ENCODE data around the gene MUC21.
"Not testable (repeated sequence)": the region's sequence is repeated elsewhere in the genome, so short reads cannot be mapped to it uniquely, and the experiment has no call there.

The MUC21 gene

GRCh38 chr6:31008165-31008564 is 24.6 kb downstream of the MUC21 start:
- 0 out of 2 replicates have a peak overlapping the region, but pooled peaks have one; percentile 0 for H3K27ac ChIP-seq (ENCODE audit: low read depth, low read length)
- H2AFZ ChIP-seq (ENCODE audit: low read length, unreplicated experiment), result no peak overlapping the region

DNA sequence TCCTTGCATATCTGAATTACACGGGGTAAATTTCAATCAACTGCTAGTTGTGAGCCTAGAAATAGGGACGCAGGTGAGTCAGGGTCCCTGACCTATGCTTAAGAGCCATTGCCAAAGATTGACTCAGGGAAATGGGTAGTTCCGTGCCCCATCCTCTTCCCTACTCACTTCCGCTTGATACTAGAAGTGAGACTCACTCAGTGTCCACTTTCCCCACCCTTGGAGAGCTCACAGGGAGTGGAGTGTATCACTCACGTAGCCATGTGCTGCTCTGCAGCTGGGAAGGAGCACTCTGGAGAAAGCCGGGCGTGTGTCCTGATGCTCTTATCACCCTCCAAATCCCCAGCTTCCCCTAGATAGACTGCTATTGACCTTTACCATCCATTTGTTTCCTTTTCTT is 26.2 kb downstream of the MUC21 start:
- Histone ChIP-seq H3K27ac (ENCODE audit: low read depth, low read length) (no peak overlapping the region), H2AFZ (ENCODE audit: low read length, unreplicated experiment) (no peak overlapping the region), H3K27me3 (ENCODE audit: insufficient read depth, low read length) (peaks cover 5% of the 10 kb centered on the region; the same call in 1 of the 2 replicates), H3K4me3 (ENCODE audit: low read depth, low read length) (no peak overlapping the region), H3K79me2 (ENCODE audit: control insufficient read depth, insufficient read depth, low read length, unreplicated experiment) (no peaks in the 10 kb centered on the region), H3K4me1 (ENCODE audit: control insufficient read depth, insufficient read depth, low read length, unreplicated experiment) (peaks cover 18% of the 10 kb centered on the region), H3K36me3 (ENCODE audit: insufficient read depth, low read length) (no peaks in the 10 kb centered on the region)

More at GRCh38 chr6:31008165-31008564, 24.6 kb downstream of the MUC21 start:
- no peaks in the 10 kb centered on the region for H3K27me3 ChIP-seq (ENCODE audit: insufficient read depth, low read length)
- no peaks in the 10 kb centered on the region for H3K79me2 ChIP-seq (ENCODE audit: control insufficient read depth, insufficient read depth, low read length, unreplicated experiment)
- H3K36me3 ChIP-seq (ENCODE audit: insufficient read depth, low read length), result no peaks in the 10 kb centered on the region
- H3K4me3 ChIP-seq (ENCODE audit: low read depth, low read length), result no peak overlapping the region
- H3K4me1 ChIP-seq (ENCODE audit: control insufficient read depth, insufficient read depth, low read length, unreplicated experiment), result peaks cover 18% of the 10 kb centered on the region

GRCh38 chr6:31010393-31011060 is 27.0 kb downstream of the MUC21 start, which contains the start of gene MUC22:
MUC22 (plus strand) TSS chr6:31010474; CDS start chr6:31010707, 233 bp downstream.
- Histone ChIP-seq H3K79me2 (ENCODE audit: control insufficient read depth, insufficient read depth, low read length, unreplicated experiment) (no peaks in the 10 kb centered on the region), H3K36me3 (ENCODE audit: insufficient read depth, low read length) (no peaks in the 10 kb centered on the region), H2AFZ (ENCODE audit: low read length, unreplicated experiment) (no peak within 1 kb of the TSS), H3K27ac (ENCODE audit: low read depth, low read length) (peak within 1 kb of the TSS; percentile 18; the same call in 1 of the 2 replicates), H3K4me3 (ENCODE audit: low read depth, low read length) (no peak within 1 kb of the TSS), H3K27me3 (ENCODE audit: insufficient read depth, low read length) (peaks cover 5% of the 10 kb centered on the region; the same call in 1 of the 2 replicates), H3K4me1 (ENCODE audit: control insufficient read depth, insufficient read depth, low read length, unreplicated experiment) (peaks cover 18% of the 10 kb centered on the region)

- peaks cover 5% of the 10 kb centered on the region; the same call in 1 of the 2 replicates for H3K27me3 ChIP-seq (ENCODE audit: insufficient read depth, low read length)
These were observed 27.6 kb downstream of the MUC21 start for GRCh38 chr6:31011153-31011552.

DNA sequence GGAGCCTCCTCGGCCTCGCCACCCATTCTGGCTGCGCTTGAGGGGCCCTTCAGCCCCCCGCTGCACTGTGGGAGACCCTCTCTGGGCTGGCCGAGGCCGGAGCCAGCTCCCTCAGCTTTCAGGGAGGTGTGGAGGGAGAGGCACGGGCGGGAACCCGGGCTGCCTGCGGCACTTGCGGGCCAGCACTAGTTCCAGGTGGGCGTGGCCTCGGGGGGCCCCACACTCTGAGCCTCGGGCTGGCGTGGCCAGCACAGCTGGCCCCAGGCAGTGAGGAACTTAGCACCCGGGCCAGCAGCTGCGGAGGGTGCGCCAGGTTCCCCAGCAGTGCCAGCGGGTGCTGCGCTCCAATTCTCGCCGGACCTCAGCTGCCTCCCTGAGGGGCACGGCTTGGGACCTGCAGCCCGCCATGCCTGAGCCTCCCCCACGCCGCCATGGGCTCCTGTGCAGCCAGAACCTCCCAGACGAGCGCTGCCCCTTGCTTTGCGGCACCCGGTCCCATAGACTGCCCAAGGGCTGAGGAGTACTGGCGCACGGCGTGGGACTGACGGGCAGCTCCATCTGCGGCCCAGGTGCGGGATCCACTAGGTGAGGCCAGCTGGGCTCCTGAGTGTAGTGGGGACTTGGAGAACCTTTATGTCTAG is 33.3 kb downstream of the MUC21 start:
- H3K4me1 ChIP-seq (ENCODE audit: control insufficient read depth, insufficient read depth, low read length, unreplicated experiment), result no peaks in the 10 kb centered on the region
- H3K4me3 ChIP-seq (ENCODE audit: low read depth, low read length), result no peak overlapping the region
- H3K36me3 ChIP-seq (ENCODE audit: insufficient read depth, low read length), result no peaks in the 10 kb centered on the region
- no peak overlapping the region for H2AFZ ChIP-seq (ENCODE audit: low read length, unreplicated experiment)
- peaks cover 10% of the 10 kb centered on the region; the same call in 1 of the 2 replicates for H3K27me3 ChIP-seq (ENCODE audit: insufficient read depth, low read length)
- no peak overlapping the region for H3K27ac ChIP-seq (ENCODE audit: low read depth, low read length)
- H3K79me2 ChIP-seq (ENCODE audit: control insufficient read depth, insufficient read depth, low read length, unreplicated experiment), result no peaks in the 10 kb centered on the region

More at GRCh38 chr6:31011153-31011552, 27.6 kb downstream of the MUC21 start:
- H3K4me1 ChIP-seq (ENCODE audit: control insufficient read depth, insufficient read depth, low read length, unreplicated experiment), result peaks cover 18% of the 10 kb centered on the region
- no peak overlapping the region for H2AFZ ChIP-seq (ENCODE audit: low read length, unreplicated experiment)
- H3K36me3 ChIP-seq (ENCODE audit: insufficient read depth, low read length), result no peaks in the 10 kb centered on the region
- H3K27ac ChIP-seq (ENCODE audit: low read depth, low read length), result no peak overlapping the region
- H3K79me2 ChIP-seq (ENCODE audit: control insufficient read depth, insufficient read depth, low read length, unreplicated experiment), result no peaks in the 10 kb centered on the region
- no peak overlapping the region for H3K4me3 ChIP-seq (ENCODE audit: low read depth, low read length)

DNA sequence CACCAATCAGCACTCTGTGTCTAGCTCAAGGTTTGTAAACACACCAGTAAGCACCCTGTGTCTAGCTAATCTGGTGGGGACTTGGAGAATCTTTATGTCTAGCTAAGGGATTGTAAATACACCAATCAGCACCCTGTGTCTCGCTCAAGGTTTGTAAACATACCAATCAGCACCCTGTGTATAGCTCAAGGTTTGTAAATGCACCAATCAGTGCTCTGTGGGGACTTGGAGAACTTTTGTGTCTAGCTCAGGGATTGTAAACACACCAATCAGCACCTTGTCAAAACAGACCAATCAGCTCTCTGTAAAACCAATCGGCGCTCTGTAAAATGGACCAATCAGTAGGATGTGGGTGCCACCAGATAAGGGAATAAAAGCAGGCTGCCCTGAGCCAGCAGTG is 33.9 kb downstream of the MUC21 start:
- H3K4me1 ChIP-seq (ENCODE audit: control insufficient read depth, insufficient read depth, low read length, unreplicated experiment); H3K36me3 ChIP-seq (ENCODE audit: insufficient read depth, low read length); H2AFZ ChIP-seq (ENCODE audit: low read length, unreplicated experiment); H3K4me3 ChIP-seq (ENCODE audit: low read depth, low read length); H3K79me2 ChIP-seq (ENCODE audit: control insufficient read depth, insufficient read depth, low read length, unreplicated experiment); H3K27ac ChIP-seq (ENCODE audit: low read depth, low read length): not testable (repeated sequence)
- H3K27me3 ChIP-seq (ENCODE audit: insufficient read depth, low read length), result peaks cover 10% of the 10 kb centered on the region; the same call in 1 of the 2 replicates

DNA sequence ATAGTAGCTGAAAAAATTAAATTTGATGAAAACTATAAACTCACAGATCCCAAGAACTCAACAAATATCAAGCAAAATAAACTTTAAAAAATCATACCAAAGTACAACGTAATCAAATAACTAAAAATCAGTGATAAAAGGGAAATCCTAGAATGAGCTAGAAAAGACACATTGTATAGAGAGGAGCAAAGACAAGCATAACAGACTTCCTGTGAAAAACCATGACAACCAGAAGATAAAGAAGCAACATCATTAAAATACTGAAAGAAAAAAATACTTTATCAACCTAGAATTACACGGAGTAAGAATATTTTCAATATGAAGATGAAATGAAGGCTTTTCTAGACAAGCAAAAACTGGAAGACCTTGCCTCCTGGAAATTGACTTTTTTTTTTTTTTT is 36.5 kb downstream of the MUC21 start:
- Histone ChIP-seq H3K4me3 (ENCODE audit: low read depth, low read length) (no peak overlapping the region), H3K36me3 (ENCODE audit: insufficient read depth, low read length) (no peaks in the 10 kb centered on the region), H3K27me3 (ENCODE audit: insufficient read depth, low read length) (peaks cover 11% of the 10 kb centered on the region; the same call in 1 of the 2 replicates), H3K27ac (ENCODE audit: low read depth, low read length) (no peak overlapping the region), H3K4me1 (ENCODE audit: control insufficient read depth, insufficient read depth, low read length, unreplicated experiment) (no peaks in the 10 kb centered on the region), H3K79me2 (ENCODE audit: control insufficient read depth, insufficient read depth, low read length, unreplicated experiment) (no peaks in the 10 kb centered on the region), H2AFZ (ENCODE audit: low read length, unreplicated experiment) (no peak overlapping the region)

GRCh38 chr6:31020631-31021255 is 37.2 kb downstream of the MUC21 start:
- H3K4me3 ChIP-seq (ENCODE audit: low read depth, low read length), result not testable (repeated sequence)

DNA sequence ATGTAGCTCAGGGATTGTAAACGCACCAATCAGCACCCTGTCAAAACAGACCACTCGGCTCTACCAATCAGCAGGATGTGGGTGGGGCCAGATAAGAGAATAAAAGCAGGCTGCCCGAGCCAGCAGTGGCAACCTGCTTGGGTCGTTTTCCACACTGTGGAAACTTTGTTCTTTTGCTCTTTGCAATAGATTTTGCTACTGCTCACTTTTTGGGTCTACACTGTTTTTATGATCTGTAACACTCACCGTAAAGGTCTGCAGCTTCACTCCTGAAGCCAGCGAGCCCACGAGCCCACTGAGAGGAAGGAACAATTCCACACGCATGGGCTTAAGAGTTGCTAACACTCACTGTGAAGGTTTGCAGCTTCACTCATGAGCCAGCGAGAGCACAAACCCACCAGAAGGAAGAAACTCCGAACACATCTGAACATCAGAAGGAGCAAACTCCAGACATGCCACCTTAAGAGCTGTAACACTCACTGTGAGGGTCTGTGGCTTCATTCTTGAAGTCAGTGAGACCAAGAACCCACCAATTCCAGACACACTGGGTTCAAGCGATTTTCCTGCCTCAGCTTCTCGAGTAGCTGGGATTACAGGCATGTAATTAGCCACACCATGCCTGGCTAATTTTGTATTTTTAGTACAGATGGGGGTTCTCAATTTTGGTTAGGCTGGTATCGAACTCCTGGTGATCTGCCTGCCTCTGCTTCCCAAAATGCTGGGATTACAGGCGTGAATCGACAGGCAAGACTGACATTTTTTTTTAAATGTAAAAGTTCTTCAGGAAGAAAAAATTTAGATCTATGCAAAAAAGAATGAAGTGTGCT is 38.4 kb downstream of the MUC21 start:
- H3K27ac ChIP-seq (ENCODE audit: low read depth, low read length); H3K36me3 ChIP-seq (ENCODE audit: insufficient read depth, low read length); H3K79me2 ChIP-seq (ENCODE audit: control insufficient read depth, insufficient read depth, low read length, unreplicated experiment); H2AFZ ChIP-seq (ENCODE audit: low read length, unreplicated experiment); H3K4me3 ChIP-seq (ENCODE audit: low read depth, low read length); H3K4me1 ChIP-seq (ENCODE audit: control insufficient read depth, insufficient read depth, low read length, unreplicated experiment): not testable (repeated sequence)
- peaks cover 11% of the 10 kb centered on the region; the same call in 1 of the 2 replicates for H3K27me3 ChIP-seq (ENCODE audit: insufficient read depth, low read length)

More at GRCh38 chr6:31020631-31021255, 37.2 kb downstream of the MUC21 start:
- not testable (repeated sequence) for H3K36me3 ChIP-seq (ENCODE audit: insufficient read depth, low read length); H3K27ac ChIP-seq (ENCODE audit: low read depth, low read length); H2AFZ ChIP-seq (ENCODE audit: low read length, unreplicated experiment); H3K79me2 ChIP-seq (ENCODE audit: control insufficient read depth, insufficient read depth, low read length, unreplicated experiment); H3K4me1 ChIP-seq (ENCODE audit: control insufficient read depth, insufficient read depth, low read length, unreplicated experiment)
- peaks cover 11% of the 10 kb centered on the region; the same call in 1 of the 2 replicates for H3K27me3 ChIP-seq (ENCODE audit: insufficient read depth, low read length)

DNA sequence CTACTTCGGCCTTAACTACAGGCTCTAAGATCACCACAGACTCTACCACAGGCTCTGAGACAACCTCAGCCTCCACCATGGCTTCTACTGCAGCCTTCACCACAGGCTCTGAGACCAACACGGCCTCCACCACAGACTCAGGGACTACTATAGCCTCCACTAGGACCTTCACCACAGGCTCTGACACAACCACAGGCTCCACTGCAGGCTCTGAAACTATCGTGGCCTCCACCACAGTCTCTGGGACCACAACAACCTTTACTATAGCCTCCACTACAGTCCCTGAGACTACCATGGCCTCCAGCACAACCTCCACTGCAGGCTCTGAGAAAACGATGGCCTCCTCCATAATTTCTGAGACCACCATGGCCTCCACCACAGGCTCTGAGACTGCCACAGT is 42.1 kb downstream of the MUC21 start:
- Histone ChIP-seq H3K79me2 (ENCODE audit: control insufficient read depth, insufficient read depth, low read length, unreplicated experiment) (no peaks in the 10 kb centered on the region), H2AFZ (ENCODE audit: low read length, unreplicated experiment) (no peak overlapping the region), H3K36me3 (ENCODE audit: insufficient read depth, low read length) (no peaks in the 10 kb centered on the region), H3K4me3 (ENCODE audit: low read depth, low read length) (no peak overlapping the region), H3K27me3 (ENCODE audit: insufficient read depth, low read length) (peaks cover 6% of the 10 kb centered on the region; the same call in 1 of the 2 replicates), H3K4me1 (ENCODE audit: control insufficient read depth, insufficient read depth, low read length, unreplicated experiment) (no peaks in the 10 kb centered on the region), H3K27ac (ENCODE audit: low read depth, low read length) (no peak overlapping the region)

Data from ACC112 (cell line).